HEK293 (cell line): ENCODE data around the gene PRDM11.

Experiments used
- ATF2 ChIP-seq: fragments of 450-650 bp; formaldehyde crosslinking; IDR thresholded peaks from 2 replicates; pipeline ENCODE4 v1.5.1; 2016; ENCODE audit warnings: missing biosample characterization, missing genetic modification characterization, low read depth
- ZBTB21 ChIP-seq: fragments of 450-650 bp; formaldehyde crosslinking; IDR thresholded peaks from 2 replicates; pipeline ENCODE4 v1.5.1; 2017; ENCODE audit warnings: missing biosample characterization, missing genetic modification characterization
- ZNF114 ChIP-seq: fragments of 450-650 bp; formaldehyde crosslinking; IDR thresholded peaks from 2 replicates; pipeline ENCODE4 v1.5.0; 2017; ENCODE audit warnings: missing biosample characterization, missing genetic modification characterization
- ZNF133 ChIP-seq: fragments of 450-650 bp; formaldehyde crosslinking; IDR thresholded peaks from 2 replicates; pipeline ENCODE4 v1.5.1; 2016; ENCODE audit warnings: missing biosample characterization, missing genetic modification characterization
- ZNF24 ChIP-seq: fragments of 450-650 bp; formaldehyde crosslinking; IDR thresholded peaks from 2 replicates; pipeline ENCODE4 v1.5.1; 2016; ENCODE audit warnings: missing biosample characterization, missing genetic modification characterization
- ZNF274 ChIP-seq, 2 experiments: fragments of 200-500 bp in 1 of 2; fragments of 450-650 bp in 1 of 2; sonication (Bioruptor generic) in 1 of 2; formaldehyde crosslinking in 1 of 2; IDR thresholded peaks; 2 replicates each; pipeline versions ENCODE4 v1.5.1 to v1.6.1; 2014 to 2016; ENCODE audit warnings: borderline replicate concordance in 1 of 2, inconsistent platforms in 1 of 2, low read length in 1 of 2, missing biosample characterization in 1 of 2, missing genetic modification characterization in 1 of 2
- ZNF76 ChIP-seq: fragments of 450-650 bp; formaldehyde crosslinking; IDR thresholded peaks from 2 replicates; pipeline ENCODE4; 2016; ENCODE audit warnings: low read depth, missing biosample characterization, missing genetic modification characterization, borderline replicate concordance
- TF ChIP-seq, protein P1 (sequence below): fragments of 450-650 bp; formaldehyde crosslinking; IDR thresholded peaks from 2 replicates; pipeline ENCODE4 v1.5.1; 2016; ENCODE audit warnings: missing biosample characterization, missing genetic modification characterization

- no peak for TF ChIP-seq ZNF76 (tag by site-specific recombination)
- no peak for TF ChIP-seq ZBTB21 (tag by site-specific recombination)
- TF ChIP-seq, protein P1, sequence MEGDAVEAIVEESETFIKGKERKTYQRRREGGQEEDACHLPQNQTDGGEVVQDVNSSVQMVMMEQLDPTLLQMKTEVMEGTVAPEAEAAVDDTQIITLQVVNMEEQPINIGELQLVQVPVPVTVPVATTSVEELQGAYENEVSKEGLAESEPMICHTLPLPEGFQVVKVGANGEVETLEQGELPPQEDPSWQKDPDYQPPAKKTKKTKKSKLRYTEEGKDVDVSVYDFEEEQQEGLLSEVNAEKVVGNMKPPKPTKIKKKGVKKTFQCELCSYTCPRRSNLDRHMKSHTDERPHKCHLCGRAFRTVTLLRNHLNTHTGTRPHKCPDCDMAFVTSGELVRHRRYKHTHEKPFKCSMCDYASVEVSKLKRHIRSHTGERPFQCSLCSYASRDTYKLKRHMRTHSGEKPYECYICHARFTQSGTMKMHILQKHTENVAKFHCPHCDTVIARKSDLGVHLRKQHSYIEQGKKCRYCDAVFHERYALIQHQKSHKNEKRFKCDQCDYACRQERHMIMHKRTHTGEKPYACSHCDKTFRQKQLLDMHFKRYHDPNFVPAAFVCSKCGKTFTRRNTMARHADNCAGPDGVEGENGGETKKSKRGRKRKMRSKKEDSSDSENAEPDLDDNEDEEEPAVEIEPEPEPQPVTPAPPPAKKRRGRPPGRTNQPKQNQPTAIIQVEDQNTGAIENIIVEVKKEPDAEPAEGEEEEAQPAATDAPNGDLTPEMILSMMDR (tag by site-specific recombination) = no peak
- TF ChIP-seq ZNF274 (IDR thresholded peaks at IDR 0.05; ENCODE audit: low read length) = no peak
- no peak for TF ChIP-seq ZNF274 (tag by site-specific recombination; IDR thresholded peaks at IDR 0.05; ENCODE audit: borderline replicate concordance)
- no peak for TF ChIP-seq ZNF133
- no peak for TF ChIP-seq ZNF114 (tag by site-specific recombination)
- TF ChIP-seq ATF2 (tag by site-specific recombination) = no peak
- no peak for TF ChIP-seq ZNF24 (tag by site-specific recombination)
These were observed 135.6 kb downstream of the PRDM11 start for GRCh38 chr11:45282081-45282480.
